HG02973 (cell line): ENCODE results near the gene SLC16A8.
"Not testable (repeated sequence)": the region's sequence is repeated elsewhere in the genome, so short reads cannot be mapped to it uniquely, and the experiment has no call there.

Experiments
- ATAC-seq: cut with Tn5 transposase; IDR thresholded peaks from one replicate; pipeline ENCODE4 v1.9.1; 2021; ENCODE audit warnings: moderate library complexity; ENCODE audit not compliant: unreplicated experiment

SLC16A8 gene

GRCh38 chr22:38083931-38084631 is at the start of gene SLC16A8:
SLC16A8 (minus strand) TSS chr22:38084184; CDS start chr22:38082873, 1,311 bp downstream.
- ATAC-seq = no peak

GRCh38 chr22:38133331-38133730 is 49.3 kb upstream of the SLC16A8 start:
- no peak for ATAC-seq

GRCh38 chr22:38132794-38133193 is 48.8 kb upstream of the SLC16A8 start:
- no peak for ATAC-seq

GRCh38 chr22:38132136-38132535 is 48.2 kb upstream of the SLC16A8 start:
- no peak for ATAC-seq

- no peak for ATAC-seq
These were observed 47.4 kb upstream of the SLC16A8 start for GRCh38 chr22:38131399-38131798.

- ATAC-seq = no peak
These were observed 45.9 kb upstream of the SLC16A8 start for GRCh38 chr22:38129856-38130255.

- ATAC-seq = no peak
These were observed 45.0 kb upstream of the SLC16A8 start for GRCh38 chr22:38129021-38129420.

- ATAC-seq = no peak
These were observed 43.9 kb upstream of the SLC16A8 start for GRCh38 chr22:38127869-38128268.

- no peak for ATAC-seq
These were observed 43.1 kb upstream of the SLC16A8 start for GRCh38 chr22:38126928-38127668.

GRCh38 chr22:38125751-38126201 is 41.8 kb upstream of the SLC16A8 start:
- no peak for ATAC-seq

GRCh38 chr22:38125038-38125610 is 41.1 kb upstream of the SLC16A8 start:
- ATAC-seq = no peak

- ATAC-seq = no peak
These were observed 40.4 kb upstream of the SLC16A8 start for GRCh38 chr22:38124236-38124974.

- no peak for ATAC-seq
These were observed 38.6 kb upstream of the SLC16A8 start for GRCh38 chr22:38122616-38123015.

- ATAC-seq = no peak
These were observed 36.6 kb upstream of the SLC16A8 start for GRCh38 chr22:38120359-38121110.

GRCh38 chr22:38118747-38119146 is 34.8 kb upstream of the SLC16A8 start:
- ATAC-seq = not testable (repeated sequence)

- ATAC-seq = no peak
These were observed 34.2 kb upstream of the SLC16A8 start for GRCh38 chr22:38118182-38118581.

- ATAC-seq = not testable (repeated sequence)
These were observed 33.6 kb upstream of the SLC16A8 start for GRCh38 chr22:38117556-38117955.

- ATAC-seq = no peak
These were observed 31.6 kb upstream of the SLC16A8 start for GRCh38 chr22:38115423-38116205.

- ATAC-seq = no peak
These were observed 30.8 kb upstream of the SLC16A8 start for GRCh38 chr22:38114484-38115398.
